Tibial nerve (tissue), 4 donors: ENCODE data around the gene CALY. TPM values are rescaled to one million over a fixed set of nuclear protein-coding genes. Genes with fewer than 3 reads are reported as not detected.
A peak's percentile ranks its signal among the peaks of the same experiment; 100 is the strongest.

Source experiments
- DNase-seq, 2 donors: peaks; one replicate each; pipeline ENCODE4 v3.0.0-alpha.2; 2019; ENCODE audit warnings: low spot score in 2 of 2
- H3K27ac ChIP-seq, 4 donors: fragments of 200-600 bp; sonication (generic) in 3 of 4; one replicate each; pipeline ENCODE4 v1.5.1; 2017 to 2019; ENCODE audit warnings: mild to moderate bottlenecking in 1 of 4
- H3K27me3 ChIP-seq, 2 donors: fragments of 200-600 bp; sonication (generic) in 1 of 2; one replicate each; pipeline versions ENCODE4 v1.5.1 to v1.6.0; 2017 to 2019
- H3K36me3 ChIP-seq, 3 donors: fragments of 200-600 bp; sonication (generic); one replicate each; pipeline ENCODE4 v1.5.1; 2018 to 2019
- H3K4me1 ChIP-seq, 4 donors: fragments of 200-600 bp; sonication (generic) in 3 of 4; one replicate each; pipeline ENCODE4 v1.5.1; 2017 to 2019
- H3K4me3 ChIP-seq, 4 donors: fragments of 200-600 bp; sonication (generic) in 3 of 4; one replicate each; pipeline ENCODE4 v1.5.1; 2017 to 2019; ENCODE audit warnings: mild to moderate bottlenecking in 1 of 4, moderate library complexity in 1 of 4
- H3K9me3 ChIP-seq, 4 donors: fragments of 200-600 bp; sonication (generic) in 3 of 4; one replicate each; pipeline ENCODE4 v1.5.1; 2017 to 2019
- EP300 ChIP-seq, 2 donors: sonication (generic); formaldehyde crosslinking; IDR thresholded peaks; one replicate each; pipeline ENCODE4 v1.6.1; 2017; ENCODE audit warnings: antibody characterized with exemption in 2 of 2, mild to moderate bottlenecking in 1 of 2
- POLR2A ChIP-seq, 2 donors: fragments of 450-650 bp; IDR thresholded peaks; one replicate each; pipeline ENCODE4 v1.6.1; 2017; ENCODE audit warnings: antibody characterized with exemption in 2 of 2, mild to moderate bottlenecking in 2 of 2, moderate library complexity in 2 of 2
- WGBS, 2 donors: methylation state at CpG; one replicate each; pipeline ENCODE4 v1.1.5; 2018; 5-methylcytosine and 5-hydroxymethylcytosine counted together
- total RNA-seq, 4 donors: library from RNA; depleted of rRNA; stranded (reverse); fragments of >200 nt; gene quantifications; one replicate each; pipeline ENCODE4 v1.1.0, GENCODE V29; 2016
- TF ChIP-seq, protein P1 (sequence below), 5 experiments: fragments of 200-600 bp in 3 of 5; fragments of 450-650 bp in 2 of 5; sonication (generic) in 3 of 5; IDR thresholded peaks; one replicate each; pipeline ENCODE4 v1.5.1; 2016 to 2019; ENCODE audit warnings: antibody characterized with exemption in 5 of 5, mild to moderate bottlenecking in 3 of 5, moderate library complexity in 2 of 5

The CALY gene
- total RNA-seq, 4 donors from 2014 or later = 0.60 to 4.4 (median 1.2) TPM; not detected in 1

DNA sequence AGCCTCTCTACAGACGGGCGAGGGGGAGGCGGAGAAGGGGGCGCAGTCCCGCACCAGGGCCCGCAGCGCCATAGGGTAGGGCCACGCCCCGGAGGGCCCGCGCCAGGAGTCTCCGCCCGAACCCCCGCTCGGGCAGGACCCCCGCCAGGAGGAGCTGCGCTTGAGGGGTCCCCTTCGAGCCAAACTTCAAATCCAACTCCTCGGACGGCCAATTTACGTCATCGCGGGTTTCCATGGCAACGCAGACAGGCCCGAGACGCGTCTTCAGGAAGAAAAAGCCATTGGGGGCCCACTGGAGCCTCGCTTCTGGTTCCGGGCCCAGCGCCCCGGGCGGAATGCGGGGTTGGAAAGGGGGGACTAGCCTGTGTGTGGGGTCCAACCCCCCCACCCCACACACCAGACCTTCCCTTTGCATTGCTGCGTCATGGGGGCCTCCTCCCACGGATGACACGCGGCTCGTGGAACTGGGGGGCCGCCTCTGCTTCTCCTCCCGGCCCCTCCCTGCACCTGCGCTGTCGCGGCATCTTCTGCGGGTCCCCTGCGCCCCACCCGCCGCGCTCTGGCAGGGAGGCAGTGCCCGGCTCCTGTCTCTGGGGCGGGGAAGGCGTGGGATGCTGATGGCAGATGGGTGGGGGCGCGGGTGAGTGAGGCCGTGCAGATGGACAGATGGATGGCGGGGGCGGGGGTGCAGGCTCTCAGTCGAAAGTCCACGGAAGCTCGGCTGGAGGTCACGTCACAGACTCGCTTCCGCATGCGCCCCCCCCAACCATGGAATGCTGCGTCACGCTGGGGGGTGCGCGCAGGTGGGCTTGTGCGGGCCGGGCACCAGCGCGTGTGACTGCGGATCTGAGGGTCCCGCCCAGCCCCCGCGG is 1.2 kb downstream of the CALY start:
- peaks cover 5 to 25% (median 20%) of the 10 kb centered on the region in 4 donors for H3K4me1 ChIP-seq
- peak overlapping the region in 1 of 4 donors; percentile 32 for H3K27ac ChIP-seq
- peak; percentile 43 to 63 for DNase-seq
- H3K4me3 ChIP-seq = peak overlapping the region; percentile 11 to 47 (median 32)
- TF ChIP-seq, protein P1, sequence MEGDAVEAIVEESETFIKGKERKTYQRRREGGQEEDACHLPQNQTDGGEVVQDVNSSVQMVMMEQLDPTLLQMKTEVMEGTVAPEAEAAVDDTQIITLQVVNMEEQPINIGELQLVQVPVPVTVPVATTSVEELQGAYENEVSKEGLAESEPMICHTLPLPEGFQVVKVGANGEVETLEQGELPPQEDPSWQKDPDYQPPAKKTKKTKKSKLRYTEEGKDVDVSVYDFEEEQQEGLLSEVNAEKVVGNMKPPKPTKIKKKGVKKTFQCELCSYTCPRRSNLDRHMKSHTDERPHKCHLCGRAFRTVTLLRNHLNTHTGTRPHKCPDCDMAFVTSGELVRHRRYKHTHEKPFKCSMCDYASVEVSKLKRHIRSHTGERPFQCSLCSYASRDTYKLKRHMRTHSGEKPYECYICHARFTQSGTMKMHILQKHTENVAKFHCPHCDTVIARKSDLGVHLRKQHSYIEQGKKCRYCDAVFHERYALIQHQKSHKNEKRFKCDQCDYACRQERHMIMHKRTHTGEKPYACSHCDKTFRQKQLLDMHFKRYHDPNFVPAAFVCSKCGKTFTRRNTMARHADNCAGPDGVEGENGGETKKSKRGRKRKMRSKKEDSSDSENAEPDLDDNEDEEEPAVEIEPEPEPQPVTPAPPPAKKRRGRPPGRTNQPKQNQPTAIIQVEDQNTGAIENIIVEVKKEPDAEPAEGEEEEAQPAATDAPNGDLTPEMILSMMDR (IDR thresholded peaks at IDR 0.05) = no peak
- TF ChIP-seq EP300 (IDR thresholded peaks at IDR 0.05) = no peak
- TF ChIP-seq POLR2A (IDR thresholded peaks at IDR 0.05) = no peak
- H3K27me3 ChIP-seq = peaks cover 3 to 85% of the 10 kb centered on the region in 2 donors
- H3K9me3 ChIP-seq = no peaks in the 10 kb centered on the region
- WGBS, 2 donors = 2 to 3% methylated on average over 21 to 43 of the region's 75 CpGs
- no peaks in the 10 kb centered on the region for H3K36me3 ChIP-seq

DNA sequence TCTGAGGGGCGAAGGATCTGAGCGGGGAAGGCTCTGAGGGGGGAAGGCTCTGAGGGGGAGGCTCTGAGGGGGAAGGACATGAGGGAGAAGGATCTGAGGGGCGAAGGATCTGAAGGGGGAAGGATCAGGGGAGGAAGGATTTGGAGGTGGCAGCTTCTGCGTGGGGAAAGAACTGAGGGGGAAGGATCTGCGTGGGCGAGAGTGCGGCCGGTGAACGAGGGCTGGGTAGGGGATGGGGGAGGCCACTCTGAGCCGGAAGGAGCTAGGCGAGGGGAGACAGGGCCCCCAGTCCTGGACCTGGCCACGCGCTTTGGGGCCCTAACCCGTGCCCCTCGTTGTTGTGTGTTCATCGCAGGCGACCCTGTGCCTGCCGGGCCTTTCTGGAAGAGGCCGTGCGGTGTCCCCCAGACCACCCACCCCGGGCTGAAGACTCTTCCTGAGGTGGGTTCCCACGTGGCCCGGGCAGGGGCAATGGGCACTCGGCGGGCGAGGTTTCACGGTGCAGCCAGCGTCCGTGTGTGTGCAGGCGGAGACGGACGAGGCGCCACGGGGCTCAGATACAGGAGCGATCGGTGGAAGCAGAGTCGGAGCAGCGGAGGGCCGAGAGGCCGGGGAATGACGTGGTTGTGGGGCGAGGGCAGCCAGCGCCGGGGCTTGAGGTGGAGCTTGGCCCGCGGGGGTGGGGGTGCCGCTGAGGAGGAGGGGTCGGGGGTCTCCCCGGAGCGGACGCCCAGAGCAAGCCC is 2.0 kb downstream of the CALY start:
- WGBS, 2 donors = 16 to 27% methylated on average over 30 to 46 of the region's 51 CpGs
- no peaks in the 10 kb centered on the region for H3K9me3 ChIP-seq
- H3K4me3 ChIP-seq = peak overlapping the region; percentile 11 to 47 (median 32)
- H3K36me3 ChIP-seq = no peaks in the 10 kb centered on the region
- TF ChIP-seq, protein P1 (IDR thresholded peaks at IDR 0.05) = no peak
- TF ChIP-seq EP300 (IDR thresholded peaks at IDR 0.05) = no peak
- TF ChIP-seq POLR2A (IDR thresholded peaks at IDR 0.05) = no peak
- H3K4me1 ChIP-seq = peaks cover 5 to 30% (median 20%) of the 10 kb centered on the region in 4 donors
- peaks cover 3 to 78% of the 10 kb centered on the region in 2 donors for H3K27me3 ChIP-seq
- peak overlapping the region in 1 of 4 donors; percentile 32 for H3K27ac ChIP-seq
- no peak for DNase-seq

DNA sequence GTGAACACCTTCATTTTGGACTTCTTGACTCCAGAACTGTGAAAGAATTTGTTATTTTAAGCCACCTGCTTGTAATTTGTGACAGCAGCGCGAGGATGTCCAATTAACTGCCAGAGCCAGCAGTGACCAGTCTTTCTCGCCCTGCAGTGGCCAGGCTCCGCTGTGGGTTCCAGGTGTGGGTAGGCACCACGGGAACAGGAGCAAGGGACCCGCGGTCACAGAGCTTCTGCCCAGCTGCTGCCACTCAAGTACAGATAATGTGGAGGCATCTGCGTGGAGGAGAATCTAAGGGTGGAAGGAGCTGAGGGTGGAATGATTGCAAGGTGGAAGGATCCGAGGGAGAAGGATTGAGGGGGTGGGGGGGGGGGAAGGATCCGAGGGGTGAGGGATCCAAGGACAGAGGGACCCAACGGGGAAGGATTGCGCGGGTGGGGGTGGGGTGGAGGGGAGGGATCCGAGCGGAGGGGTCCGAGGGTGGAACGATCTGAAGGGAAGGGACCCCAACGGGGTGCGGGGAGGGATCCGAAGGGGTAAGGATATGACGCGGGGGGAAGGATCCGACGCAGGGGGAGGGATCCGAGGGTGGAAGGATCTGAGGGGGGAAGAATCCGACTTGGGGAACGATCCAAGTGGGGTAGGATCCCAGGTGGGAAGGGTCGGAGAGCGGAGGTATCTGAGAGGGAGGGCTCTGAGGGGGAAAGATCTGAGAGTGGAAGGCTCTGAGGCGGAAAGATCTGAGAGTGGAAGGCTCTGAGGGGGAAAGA is 3.6 kb downstream of the CALY start:
- Histone ChIP-seq H3K4me1 (peaks cover 5 to 34% (median 20%) of the 10 kb centered on the region in 4 donors), H3K4me3 (no peak overlapping the region), H3K27me3 (peaks cover 3 to 81% of the 10 kb centered on the region in 2 donors), H3K9me3 (no peaks in the 10 kb centered on the region), H3K27ac (no peak overlapping the region), H3K36me3 (no peaks in the 10 kb centered on the region)
- TF ChIP-seq EP300 (IDR thresholded peaks at IDR 0.05) (no peak), POLR2A (IDR thresholded peaks at IDR 0.05) (no peak)
- TF ChIP-seq, protein P1 (IDR thresholded peaks at IDR 0.05) = no peak
- 81% methylated on average over 30 of the region's 30 CpGs for WGBS, 2 donors
- DNase-seq = no peak

DNA sequence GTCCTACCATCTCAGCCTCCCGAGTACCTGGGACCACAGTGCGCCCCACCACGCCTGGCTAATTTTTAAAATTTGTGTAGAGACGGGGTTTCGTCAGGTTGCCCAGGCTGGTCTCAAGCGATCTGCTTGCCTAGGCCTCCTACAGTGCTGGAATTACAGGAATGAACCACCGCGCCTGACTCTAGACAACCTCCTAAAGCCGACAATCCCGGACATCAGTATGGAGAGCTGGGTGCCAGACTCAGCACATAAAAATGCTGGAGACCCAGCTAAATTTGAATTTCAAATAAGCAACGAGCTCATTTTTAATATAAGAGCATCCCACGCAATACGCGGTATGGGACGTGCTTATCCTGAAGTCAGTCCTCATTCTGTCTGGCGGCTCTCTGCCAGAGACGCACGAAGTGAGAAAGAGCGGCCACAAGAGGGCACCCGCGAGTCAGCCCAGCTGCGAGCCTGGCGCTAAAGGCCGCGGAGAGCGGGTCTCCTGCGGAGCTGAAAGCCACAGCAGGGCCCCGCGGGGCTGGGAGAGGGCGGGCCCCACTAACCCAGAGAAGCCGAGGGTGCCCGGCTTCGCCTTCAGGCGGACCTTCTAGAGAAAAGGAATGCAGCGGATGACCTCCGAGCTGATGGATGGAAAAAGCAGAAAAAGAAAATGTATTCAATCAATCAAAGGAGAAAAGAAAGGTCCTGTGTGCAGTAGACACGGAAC is 7.0 kb downstream of the CALY start:
- H3K27me3 ChIP-seq = peaks cover 0 to 80% of the 10 kb centered on the region in 2 donors
- DNase-seq = peak; percentile 68 to 77
- H3K27ac ChIP-seq = no peak overlapping the region
- no peaks in the 10 kb centered on the region for H3K36me3 ChIP-seq
- H3K9me3 ChIP-seq = no peaks in the 10 kb centered on the region
- H3K4me3 ChIP-seq = peak overlapping the region in 2 of 4 donors; percentile 22 to 31
- 7 to 8% methylated on average over 34 to 37 of the region's 37 CpGs for WGBS, 2 donors
- H3K4me1 ChIP-seq = peaks cover 0 to 33% (median 17%) of the 10 kb centered on the region in 4 donors
- TF ChIP-seq, protein P1 (IDR thresholded peaks at IDR 0.05) = peak; percentile 87 to 97 (median 92)
- TF ChIP-seq POLR2A (IDR thresholded peaks at IDR 0.05) = no peak
